HCT116 (cell line): ENCODE measurements around the gene CISD1. TPM values are rescaled to one million over a fixed set of nuclear protein-coding genes. Genes with fewer than 3 reads are reported as not detected.

Experiments
- ATAC-seq: fragments of 200-7000 bp; cut with Tn5 transposase; 2 replicates; pipeline ENCODE4 v1.9.1; 2020; ENCODE audit warnings: mild to moderate bottlenecking, moderate library complexity
- BruUV-seq: library from RNA; stranded (reverse); fragments of 400-500 nt; replicated peaks from 2 replicates; lab custom pipeline; 2021; lab: Mats Ljungman, UMichigan
- CTCF ChIA-PET: fragments of 300-600 bp; sonication (Branson Sonifier 250); formaldehyde crosslinking; loops from one replicate; lab custom pipeline; 2021; ENCODE audit warnings: antibody characterized with exemption; lab: Charles Lee
- POLR2A ChIA-PET: fragments of 300-600, 350-600 bp; sonication (Branson Sonifier 250); formaldehyde crosslinking; loops from one replicate; lab custom pipeline; 2021; ENCODE audit warnings: antibody characterized with exemption; lab: Charles Lee
- RAD21 ChIA-PET, 2 experiments: fragments of 300-600 bp; sonication (Branson Sonifier 250); formaldehyde crosslinking; loops; one replicate each; lab custom pipeline; 2023; ENCODE audit warnings: low total read pairs in 2 of 2; ENCODE audit not compliant: uncharacterized antibody in 2 of 2, unreplicated experiment in 2 of 2, low non-redundant PET in 1 of 2; lab: Charles Lee
- DNase-seq: peaks from one replicate; pipeline ENCODE4 v3.0.0-alpha.2; 2010; ENCODE audit warnings: low read depth, low spot score
- H2AFZ ChIP-seq: fragments of 200-600 bp; shearing (Covaris generic), sonication (generic); 2 replicates; pipeline ENCODE4 v1.6.1; 2017; ENCODE audit warnings: low read depth, mixed run types, mixed read lengths, antibody characterized with exemption, low read length; ENCODE audit not compliant: poor library complexity, severe bottlenecking
- H3K27ac ChIP-seq: 2 replicates; pipeline ENCODE4 v1.5.1; 2012; ENCODE audit warnings: low read depth, low read length
- H3K27me3 ChIP-seq: fragments of 200-600 bp; sonication (generic); 2 replicates; pipeline ENCODE4 v1.6.1; 2016; ENCODE audit warnings: mixed run types, low read length, mixed read lengths; ENCODE audit not compliant: insufficient read depth
- H3K36me3 ChIP-seq, 2 experiments: fragments of 200-500 bp in 1 of 2; fragments of 200-600 bp in 1 of 2; sonication (Bioruptor generic) in 1 of 2; sonication (generic) in 1 of 2; 2 replicates each; pipeline versions ENCODE4 v1.5.1 to v1.6.1; 2014 to 2016; ENCODE audit warnings: low read length in 2 of 2, inconsistent platforms in 1 of 2, mixed read lengths in 1 of 2, mixed run types in 1 of 2; ENCODE audit not compliant: insufficient read depth in 2 of 2, control insufficient read depth in 1 of 2
- H3K4me1 ChIP-seq, 2 experiments: fragments of 200-600 bp in 1 of 2; sonication (generic) in 1 of 2; 2 replicates each; pipeline versions ENCODE4 v1.5.1 to v1.6.1; 2012 to 2017; ENCODE audit warnings: low read length in 2 of 2, inconsistent platforms in 1 of 2, mild to moderate bottlenecking in 1 of 2, mixed read lengths in 1 of 2, mixed run types in 1 of 2, moderate library complexity in 1 of 2; ENCODE audit not compliant: insufficient read depth in 2 of 2, control insufficient read depth in 1 of 2
- H3K4me2 ChIP-seq: fragments of 200-600 bp; sonication (generic); 2 replicates; pipeline ENCODE4 v1.6.1; 2017; ENCODE audit warnings: mixed run types, low read length, mixed read lengths
- H3K4me3 ChIP-seq, 2 experiments: fragments of 200-600 bp in 1 of 2; sonication (generic) in 1 of 2; replicated peaks in 1 of 2; 2 replicates each; pipeline ENCODE4 v1.5.1; 2011 to 2016; ENCODE audit warnings: low read length in 2 of 2, control low read depth in 1 of 2, low read depth in 1 of 2, mild to moderate bottlenecking in 1 of 2, mixed read lengths in 1 of 2, mixed run types in 1 of 2
- H3K79me2 ChIP-seq: fragments of 200-600 bp; sonication (generic); 2 replicates; pipeline ENCODE4 v1.6.1; 2017; ENCODE audit warnings: mild to moderate bottlenecking, mixed run types, low read length, moderate library complexity, mixed read lengths; ENCODE audit not compliant: insufficient read depth
- H3K9ac ChIP-seq: fragments of 200-600 bp; sonication (generic); 2 replicates; pipeline ENCODE4 v1.6.1; 2016; ENCODE audit warnings: low read length, mixed read lengths
- H3K9me2 ChIP-seq: fragments of 200-600 bp; sonication (generic), shearing (Covaris generic); 2 replicates; pipeline ENCODE4 v1.6.1; 2017; ENCODE audit warnings: mixed run types, mild to moderate bottlenecking, moderate library complexity; ENCODE audit not compliant: insufficient read depth
- H3K9me3 ChIP-seq, 2 experiments: fragments of 200-500 bp in 1 of 2; fragments of 200-600 bp in 1 of 2; sonication (Bioruptor generic) in 1 of 2; sonication (generic) in 1 of 2; 2 replicates each; pipeline ENCODE4 v1.6.1; 2014 to 2017; ENCODE audit warnings: low read length in 2 of 2, mixed read lengths in 2 of 2, inconsistent platforms in 1 of 2, low read depth in 1 of 2, mild to moderate bottlenecking in 1 of 2, mixed run types in 1 of 2, moderate library complexity in 1 of 2; ENCODE audit not compliant: control insufficient read depth in 1 of 2, insufficient read depth in 1 of 2
- H4K20me1 ChIP-seq: fragments of 200-600 bp; sonication (generic), shearing (Covaris generic); 2 replicates; pipeline ENCODE4 v1.6.1; 2017; ENCODE audit warnings: mixed run types, mild to moderate bottlenecking, moderate library complexity; ENCODE audit not compliant: insufficient read depth
- CEBPB ChIP-seq: IDR thresholded peaks from 2 replicates; pipeline ENCODE4 v1.6.1; 2012; ENCODE audit warnings: low read depth
- ELF1 ChIP-seq: IDR thresholded peaks from 2 replicates; pipeline ENCODE4 v1.6.1; 2012; ENCODE audit warnings: low read depth, borderline replicate concordance
- FOSL1 ChIP-seq: IDR thresholded peaks from 2 replicates; pipeline ENCODE4 v1.6.1; 2012; ENCODE audit warnings: low read depth
- RAD21 ChIP-seq: IDR thresholded peaks from 2 replicates; pipeline ENCODE4 v1.6.1; 2012; ENCODE audit warnings: low read depth, mild to moderate bottlenecking
- SIN3A ChIP-seq: IDR thresholded peaks from 2 replicates; pipeline ENCODE4 v1.6.1; 2012; ENCODE audit warnings: low read depth
- SP1 ChIP-seq: IDR thresholded peaks from 2 replicates; pipeline ENCODE4 v1.6.1; 2012; ENCODE audit warnings: low read depth
- SRF ChIP-seq: IDR thresholded peaks from 2 replicates; pipeline ENCODE4 v1.6.1; 2012; ENCODE audit warnings: low read depth
- TCF7L2 ChIP-seq: IDR thresholded peaks from 2 replicates; pipeline ENCODE4 v1.7.0; 2011; ENCODE audit warnings: borderline replicate concordance, inconsistent platforms; ENCODE audit not compliant: insufficient read depth, insufficient read length; ENCODE audit errors: extremely low read depth
- intact Hi-C: fragments of 100-400 bp; cut with micrococcal nuclease; formaldehyde crosslinking; loops from 2 replicates; pipeline ENCODE4 v1.10.0; 2022
- total RNA-seq: library from RNA; stranded (reverse); gene quantifications from one replicate; pipeline ENCODE4 v1.2.1, GENCODE V29; 2021; ENCODE audit not compliant: unreplicated experiment
- TF ChIP-seq, protein P1 (sequence below), 3 experiments: fragments of 200-600 bp in 1 of 3; sonication (generic) in 1 of 3; IDR thresholded peaks in 2 of 3; conservative IDR thresholded peaks in 1 of 3; 2 replicates each; pipeline ENCODE4 v1.5.1; 2012 to 2017; ENCODE audit warnings: low read depth in 2 of 3, low read length in 2 of 3, antibody characterized with exemption in 1 of 3, borderline replicate concordance in 1 of 3, control low read depth in 1 of 3, mild to moderate bottlenecking in 1 of 3, mixed read lengths in 1 of 3, mixed run types in 1 of 3, moderate library complexity in 1 of 3; ENCODE audit not compliant: insufficient read depth in 1 of 3

Gene CISD1
- total RNA-seq, 1 experiment from 2014 or later: 47.3 TPM

DNA sequence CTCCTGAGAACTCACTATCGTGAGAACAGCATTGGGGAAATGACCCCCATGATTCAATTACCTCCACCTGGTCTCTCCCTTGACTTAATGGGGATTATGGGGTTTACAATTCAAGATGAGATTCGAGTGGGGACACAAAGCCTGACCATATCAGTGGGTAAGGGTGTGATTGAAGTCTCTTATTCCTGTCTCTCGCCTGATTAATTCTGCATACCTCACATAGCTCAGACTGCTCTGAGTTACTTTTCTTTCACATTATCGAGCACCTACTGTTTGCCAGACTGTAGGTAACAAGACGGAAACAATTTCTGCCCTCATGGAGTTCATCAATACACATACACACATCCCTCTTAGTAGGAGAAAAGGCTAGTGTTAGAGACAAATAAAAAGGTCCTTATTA lies 25.0 kb downstream of the CISD1 start (continued):
- TF ChIP-seq, protein P1, sequence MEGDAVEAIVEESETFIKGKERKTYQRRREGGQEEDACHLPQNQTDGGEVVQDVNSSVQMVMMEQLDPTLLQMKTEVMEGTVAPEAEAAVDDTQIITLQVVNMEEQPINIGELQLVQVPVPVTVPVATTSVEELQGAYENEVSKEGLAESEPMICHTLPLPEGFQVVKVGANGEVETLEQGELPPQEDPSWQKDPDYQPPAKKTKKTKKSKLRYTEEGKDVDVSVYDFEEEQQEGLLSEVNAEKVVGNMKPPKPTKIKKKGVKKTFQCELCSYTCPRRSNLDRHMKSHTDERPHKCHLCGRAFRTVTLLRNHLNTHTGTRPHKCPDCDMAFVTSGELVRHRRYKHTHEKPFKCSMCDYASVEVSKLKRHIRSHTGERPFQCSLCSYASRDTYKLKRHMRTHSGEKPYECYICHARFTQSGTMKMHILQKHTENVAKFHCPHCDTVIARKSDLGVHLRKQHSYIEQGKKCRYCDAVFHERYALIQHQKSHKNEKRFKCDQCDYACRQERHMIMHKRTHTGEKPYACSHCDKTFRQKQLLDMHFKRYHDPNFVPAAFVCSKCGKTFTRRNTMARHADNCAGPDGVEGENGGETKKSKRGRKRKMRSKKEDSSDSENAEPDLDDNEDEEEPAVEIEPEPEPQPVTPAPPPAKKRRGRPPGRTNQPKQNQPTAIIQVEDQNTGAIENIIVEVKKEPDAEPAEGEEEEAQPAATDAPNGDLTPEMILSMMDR (IDR thresholded peaks at IDR 0.05 in 2 of 3, conservative IDR thresholded peaks at IDR 0.05 in 1 of 3; ENCODE audit: borderline replicate concordance in 1 of 3, insufficient read depth in 1 of 3, low read depth in 2 of 3, low read length in 2 of 3): no peak
- TF ChIP-seq SRF (no peak), SP1 (no peak), SIN3A (no peak), ELF1 (no peak), TCF7L2 (no peak), CEBPB (no peak), FOSL1 (no peak), RAD21 (no peak)

DNA sequence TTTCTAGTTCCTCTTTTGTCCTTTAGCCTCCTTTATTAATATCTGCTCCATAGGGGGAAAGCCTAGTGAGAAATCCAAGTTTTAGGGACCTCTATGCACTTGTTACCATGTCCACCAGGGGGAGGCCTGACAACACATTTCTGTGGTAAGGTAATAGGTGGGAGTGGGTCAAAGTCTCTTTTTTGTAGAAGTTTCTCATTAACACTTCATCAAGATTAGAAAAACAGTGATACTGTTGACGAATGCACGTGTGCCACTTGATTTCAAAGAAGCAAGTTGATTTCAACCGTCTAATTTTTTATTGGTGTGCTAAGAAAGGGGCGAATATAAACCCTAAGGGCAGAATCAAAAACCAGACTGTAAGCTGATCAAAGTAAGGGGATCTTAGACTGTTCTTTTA lies 30.6 kb downstream of the CISD1 start:
- Histone ChIP-seq H3K4me3 (no peak overlapping the region), H3K9me3 (no peaks in the 10 kb centered on the region), H3K27ac (no peak overlapping the region), H3K27me3 (peaks cover 14% of the 10 kb centered on the region; the same call in 1 of the 2 replicates), H3K36me3 (no peaks in the 10 kb centered on the region), H3K9ac (no peak overlapping the region), H4K20me1 (no peaks in the 10 kb centered on the region), H3K4me1 (no peaks in the 10 kb centered on the region), H3K9me2 (no peaks in the 10 kb centered on the region), H3K79me2 (no peaks in the 10 kb centered on the region), H2AFZ (no peak overlapping the region), H3K4me2 (no peak overlapping the region)
- DNase-seq (peak; percentile 38), ATAC-seq (peak; percentile 96)
- no TSS peak for BruUV-seq
- CTCF ChIA-PET: interaction anchor here (0.7 to 3.7 kb wide), 7 partner anchors 9 to 232 kb away, joined by 3 to 18 read pairs (median 4); partner anchors contain the start of genes CISD1, TFAM and UBE2D1
- RAD21 ChIA-PET: interaction anchor here in 1 of 2 experiments (0.9 kb wide), 1 partner anchor 85 kb away, joined by 3 read pairs; no protein-coding TSS in a partner anchor
- POLR2A ChIA-PET: no interaction called here
- intact Hi-C loops: loop anchor here (1.0 to 2.0 kb wide), 2 partner anchors 85 to 342 kb away; partner anchors contain the start of gene TFAM
- peak; percentile 78 for TF ChIP-seq RAD21
- TF ChIP-seq SIN3A: no peak
- TF ChIP-seq, protein P1 (IDR thresholded peaks at IDR 0.05 in 2 of 3, conservative IDR thresholded peaks at IDR 0.05 in 1 of 3; ENCODE audit: borderline replicate concordance in 1 of 3, insufficient read depth in 1 of 3, low read depth in 2 of 3, low read length in 2 of 3): peak; percentile 65 to 95 (median 87); a peak in 5 of 6 replicates
- TF ChIP-seq, all 23 proteins: peak for 2
